ENCODE results near the gene NOP56.

DNA sequence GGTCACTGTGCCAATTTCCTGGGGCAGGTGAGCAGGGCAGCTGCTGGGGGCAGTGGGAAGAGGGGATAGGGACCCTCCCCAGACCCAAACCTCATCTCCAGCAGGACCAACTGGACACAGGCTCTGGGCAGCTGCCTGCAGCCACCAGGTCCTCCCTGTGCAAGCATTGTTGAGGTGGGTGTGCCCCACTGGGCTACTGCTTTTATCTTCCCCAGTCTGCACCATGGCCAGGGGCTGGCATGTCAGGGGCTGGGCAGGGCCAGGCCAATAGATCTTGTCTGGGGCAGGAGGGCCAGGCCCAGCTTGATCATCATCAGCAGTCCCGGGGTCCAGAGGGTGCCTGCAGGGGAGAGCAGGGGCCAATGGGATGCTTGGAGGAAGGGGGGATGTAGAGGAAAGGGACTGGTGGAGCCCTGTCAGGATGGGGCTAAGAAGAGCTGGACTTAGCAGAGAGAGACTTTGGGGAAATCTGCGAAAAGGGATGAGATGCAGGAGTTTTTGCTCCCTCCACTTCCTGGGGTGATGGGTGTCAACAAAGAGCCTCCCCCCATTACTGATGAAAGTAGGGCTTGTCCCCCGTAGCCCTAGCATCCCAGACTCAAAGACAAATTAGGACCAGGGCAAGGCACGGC lies 45.9 kb downstream of the NOP56 start:
- TF ChIP-seq EZH2phosphoT487 (IDR thresholded peaks at IDR 0.05; ENCODE audit: borderline replicate concordance) (no peak), YY1 (IDR thresholded peaks at IDR 0.05; ENCODE audit: extremely low read depth, insufficient replicate concordance, low read depth, low read length) (no peak), POLR2A (IDR thresholded peaks at IDR 0.05; ENCODE audit: borderline replicate concordance, extremely low read depth, insufficient read depth, insufficient read length) (no peak), EZH2 (IDR thresholded peaks at IDR 0.05) (no peak), SP1 (IDR thresholded peaks at IDR 0.05; ENCODE audit: low read depth) (no peak), ZNF274 (IDR thresholded peaks at IDR 0.05; ENCODE audit: low read depth, low read length) (no peak)
- TF ChIP-seq, protein P1, sequence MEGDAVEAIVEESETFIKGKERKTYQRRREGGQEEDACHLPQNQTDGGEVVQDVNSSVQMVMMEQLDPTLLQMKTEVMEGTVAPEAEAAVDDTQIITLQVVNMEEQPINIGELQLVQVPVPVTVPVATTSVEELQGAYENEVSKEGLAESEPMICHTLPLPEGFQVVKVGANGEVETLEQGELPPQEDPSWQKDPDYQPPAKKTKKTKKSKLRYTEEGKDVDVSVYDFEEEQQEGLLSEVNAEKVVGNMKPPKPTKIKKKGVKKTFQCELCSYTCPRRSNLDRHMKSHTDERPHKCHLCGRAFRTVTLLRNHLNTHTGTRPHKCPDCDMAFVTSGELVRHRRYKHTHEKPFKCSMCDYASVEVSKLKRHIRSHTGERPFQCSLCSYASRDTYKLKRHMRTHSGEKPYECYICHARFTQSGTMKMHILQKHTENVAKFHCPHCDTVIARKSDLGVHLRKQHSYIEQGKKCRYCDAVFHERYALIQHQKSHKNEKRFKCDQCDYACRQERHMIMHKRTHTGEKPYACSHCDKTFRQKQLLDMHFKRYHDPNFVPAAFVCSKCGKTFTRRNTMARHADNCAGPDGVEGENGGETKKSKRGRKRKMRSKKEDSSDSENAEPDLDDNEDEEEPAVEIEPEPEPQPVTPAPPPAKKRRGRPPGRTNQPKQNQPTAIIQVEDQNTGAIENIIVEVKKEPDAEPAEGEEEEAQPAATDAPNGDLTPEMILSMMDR (IDR thresholded peaks at IDR 0.05 in 2 of 3, conservative IDR thresholded peaks at IDR 0.05 in 1 of 3; ENCODE audit: borderline replicate concordance in 1 of 3, insufficient read depth in 1 of 3, low read depth in 2 of 3, low read length in 2 of 3): no peak
- TF ChIP-seq, protein P2, sequence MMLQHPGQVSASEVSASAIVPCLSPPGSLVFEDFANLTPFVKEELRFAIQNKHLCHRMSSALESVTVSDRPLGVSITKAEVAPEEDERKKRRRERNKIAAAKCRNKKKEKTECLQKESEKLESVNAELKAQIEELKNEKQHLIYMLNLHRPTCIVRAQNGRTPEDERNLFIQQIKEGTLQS (IDR thresholded peaks at IDR 0.05): no peak
- TF ChIP-seq, protein P3, sequence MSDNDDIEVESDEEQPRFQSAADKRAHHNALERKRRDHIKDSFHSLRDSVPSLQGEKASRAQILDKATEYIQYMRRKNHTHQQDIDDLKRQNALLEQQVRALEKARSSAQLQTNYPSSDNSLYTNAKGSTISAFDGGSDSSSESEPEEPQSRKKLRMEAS (IDR thresholded peaks at IDR 0.05): no peak
